Stimulated activated CD4-positive, alpha-beta T cell treated with anti-CD3 and anti-CD28 coated beads, Interleukin-4, amount 100 ng/mL, for 1 hour (primary cell): ENCODE results near the gene ZFP57.

Experiments used
- DNase-seq: peaks from one replicate; pipeline ENCODE4 v3.0.0-alpha.2; 2020

The ZFP57 gene

DNA sequence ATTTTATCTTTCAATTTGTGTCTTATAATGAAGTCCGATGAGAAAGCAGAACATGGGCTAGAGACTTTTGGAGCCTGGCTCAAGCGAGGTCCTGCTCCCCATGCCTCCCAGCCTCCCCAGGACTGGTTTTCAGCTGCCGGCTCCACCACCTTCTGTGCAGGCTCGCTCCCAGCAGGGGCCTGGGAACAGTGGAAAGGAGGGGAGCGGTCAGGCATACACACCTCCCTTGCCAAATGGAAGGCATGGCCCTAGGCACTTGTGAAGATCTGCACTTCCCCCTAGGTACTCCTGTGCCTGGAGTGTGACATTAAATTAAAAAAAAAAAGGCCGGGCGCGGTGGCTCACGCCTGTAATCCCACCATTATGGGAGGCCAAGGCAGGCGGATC, 28.8 kb downstream of the ZFP57 start:
- no peak for DNase-seq

DNA sequence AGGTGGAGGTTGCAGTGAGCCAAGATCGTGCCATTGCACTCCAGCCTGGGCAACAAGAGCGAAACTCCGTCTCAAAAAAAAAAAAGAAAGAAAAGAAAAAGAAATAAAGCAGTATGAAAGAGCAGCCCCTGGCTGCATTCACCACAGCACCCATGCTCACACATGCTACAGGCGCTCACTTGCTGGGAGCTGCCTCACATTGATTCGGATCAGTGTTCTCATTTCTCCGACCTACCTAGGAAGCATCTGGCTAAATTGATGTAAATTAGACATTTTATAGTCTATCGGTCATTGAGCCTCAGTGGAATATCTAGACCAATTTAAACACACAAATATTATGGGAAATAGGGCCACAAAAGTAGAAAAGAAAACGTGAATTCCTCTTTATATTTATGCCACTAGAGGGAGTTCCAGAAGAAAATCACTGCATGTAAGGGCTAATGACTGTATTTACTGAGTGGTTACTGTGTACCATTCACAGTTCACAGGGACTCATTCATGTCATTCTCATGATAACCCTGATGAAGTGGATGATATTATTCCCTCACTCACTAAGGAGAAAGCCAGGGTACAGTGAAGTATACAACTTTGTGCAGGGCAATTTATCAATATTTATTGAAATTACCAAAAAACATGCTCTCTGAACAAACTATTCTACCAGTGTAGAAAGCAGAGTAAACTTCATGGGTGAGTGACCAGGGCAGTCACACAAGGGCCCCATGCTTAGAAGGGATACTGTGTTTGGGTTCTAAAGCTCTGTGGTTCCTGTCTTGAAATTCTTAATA, 29.3 kb downstream of the ZFP57 start:
- DNase-seq = no peak

DNA sequence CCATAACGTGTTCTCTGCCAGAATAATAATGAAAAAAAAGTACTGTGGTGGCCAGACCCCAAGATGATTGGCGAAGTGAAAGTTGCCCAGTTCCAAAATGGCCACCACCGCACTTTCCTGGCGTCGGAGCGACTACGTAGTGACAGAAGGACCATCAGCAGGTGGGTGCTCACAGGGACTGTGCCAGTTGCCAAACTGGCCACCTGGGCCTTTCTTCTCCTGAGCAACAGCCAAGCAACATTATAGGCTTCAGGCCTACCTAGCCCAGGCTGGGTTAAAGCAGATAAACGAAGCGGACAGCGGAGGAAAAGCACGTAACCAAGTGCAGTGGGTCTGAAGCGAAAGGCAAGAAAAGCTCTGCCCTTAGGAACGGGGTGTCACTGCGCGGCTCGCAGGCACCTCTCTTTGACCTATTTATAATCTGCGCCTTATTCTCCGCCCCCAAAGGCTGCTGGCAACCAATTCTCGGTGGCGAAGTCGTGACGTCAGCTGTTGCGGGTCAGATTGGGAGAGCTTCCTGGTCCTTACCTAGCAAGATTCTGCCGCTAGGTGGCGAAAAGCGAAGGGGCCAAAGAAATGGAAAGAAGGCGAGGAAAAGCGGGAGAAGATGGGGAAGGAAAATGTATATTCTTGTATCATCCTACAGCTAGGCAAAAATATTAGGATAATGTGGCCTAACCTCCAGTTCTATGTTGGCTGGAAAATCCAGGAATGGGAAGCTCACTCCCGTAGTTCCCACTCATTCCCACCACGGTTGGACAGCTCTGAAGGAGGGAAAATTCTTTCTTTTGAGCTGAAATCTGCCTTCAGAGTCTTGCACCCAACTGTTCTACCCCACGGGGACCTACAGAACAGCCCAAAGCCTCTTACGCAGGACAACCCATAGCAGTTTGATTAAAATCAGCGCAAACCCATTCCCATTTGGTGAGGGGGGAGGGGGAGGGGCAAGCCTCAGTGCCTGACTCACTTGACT, 31.0 kb downstream of the ZFP57 start:
- DNase-seq = peak; percentile 97

DNA sequence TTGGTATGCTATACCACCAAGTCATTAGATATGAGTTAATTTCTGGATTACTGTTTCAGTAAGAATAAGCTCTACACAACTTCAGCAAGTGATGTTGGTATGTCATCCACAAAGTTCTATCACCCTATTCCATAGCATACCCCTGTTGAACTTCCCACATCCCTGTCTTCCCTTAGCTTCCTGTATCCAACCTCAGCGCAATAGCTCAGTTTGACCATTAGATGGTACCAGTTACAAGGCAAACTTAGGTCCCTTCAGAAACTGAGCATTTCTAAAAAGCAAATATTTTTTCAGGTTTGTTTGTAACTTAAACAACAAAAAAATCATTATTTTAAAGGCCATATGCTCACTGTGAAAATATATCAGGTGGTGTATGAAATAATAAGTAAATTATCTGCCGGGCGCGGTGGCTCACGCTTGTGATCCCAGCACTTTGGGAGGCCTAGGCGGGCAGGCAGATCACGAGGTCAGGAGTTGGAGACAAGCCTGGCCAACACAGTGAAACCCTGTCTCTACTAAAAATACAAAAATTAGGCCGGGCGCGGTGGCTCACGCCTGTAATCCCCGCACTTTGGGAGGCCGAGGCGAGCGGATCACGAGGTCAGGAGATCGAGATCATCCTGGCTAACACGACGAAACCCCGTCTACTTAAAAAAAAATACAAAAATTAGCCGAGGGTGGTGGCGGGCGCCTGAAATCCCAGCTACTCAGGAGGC, 32.9 kb downstream of the ZFP57 start:
- DNase-seq = no peak

DNA sequence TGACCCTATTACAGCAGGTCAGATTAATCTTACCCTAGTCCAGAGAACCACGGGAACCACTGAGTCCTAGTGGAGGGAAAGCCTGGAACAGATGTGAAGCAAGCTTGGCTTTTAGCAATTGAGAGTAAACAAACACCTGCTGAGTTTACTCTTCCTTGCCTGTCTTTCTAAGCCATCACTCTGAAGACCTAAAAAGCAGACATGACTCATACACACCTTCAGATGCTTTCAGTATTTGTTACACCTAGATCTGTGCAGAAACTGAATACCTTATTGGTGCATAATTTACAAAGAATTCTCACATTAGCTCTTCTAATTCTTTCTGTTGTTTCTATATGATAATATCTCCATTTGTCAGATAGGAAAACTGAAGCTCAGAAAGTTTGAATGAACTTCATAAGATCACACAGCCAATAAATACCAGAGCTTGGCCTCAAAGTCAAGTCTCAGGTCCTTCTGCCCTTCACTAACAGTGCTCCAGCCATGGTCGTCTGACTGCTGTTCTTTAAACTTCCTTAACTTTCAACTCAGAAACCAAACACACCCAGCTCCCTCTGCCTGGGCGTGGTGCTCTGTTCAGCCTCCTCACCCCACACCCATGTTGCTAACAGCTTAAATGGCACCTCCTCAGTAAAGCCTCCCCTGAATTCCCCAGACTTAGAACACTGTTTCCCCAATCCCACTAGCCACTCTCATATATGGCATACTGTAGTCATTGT, 39.4 kb downstream of the ZFP57 start:
- no peak for DNase-seq

DNA sequence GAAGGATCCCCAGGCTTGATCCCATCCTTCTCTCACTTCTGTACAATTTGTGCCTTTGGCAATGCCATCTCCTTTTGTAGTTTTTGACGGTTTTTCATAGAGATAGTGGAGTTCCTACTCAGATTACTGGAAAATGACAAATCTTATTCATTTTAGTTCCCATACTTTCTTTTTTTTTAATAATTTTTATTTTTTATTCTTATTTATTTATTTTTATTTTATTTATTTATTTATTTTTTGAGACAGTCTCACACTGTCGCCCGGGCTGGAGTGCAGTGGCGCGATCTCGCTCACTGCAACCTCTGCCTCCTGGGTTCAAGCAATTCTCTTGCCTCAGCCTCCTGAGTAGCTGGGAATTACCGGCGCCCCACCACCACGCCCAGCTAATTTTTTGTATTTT, 43.7 kb downstream of the ZFP57 start:
- no peak for DNase-seq

DNA sequence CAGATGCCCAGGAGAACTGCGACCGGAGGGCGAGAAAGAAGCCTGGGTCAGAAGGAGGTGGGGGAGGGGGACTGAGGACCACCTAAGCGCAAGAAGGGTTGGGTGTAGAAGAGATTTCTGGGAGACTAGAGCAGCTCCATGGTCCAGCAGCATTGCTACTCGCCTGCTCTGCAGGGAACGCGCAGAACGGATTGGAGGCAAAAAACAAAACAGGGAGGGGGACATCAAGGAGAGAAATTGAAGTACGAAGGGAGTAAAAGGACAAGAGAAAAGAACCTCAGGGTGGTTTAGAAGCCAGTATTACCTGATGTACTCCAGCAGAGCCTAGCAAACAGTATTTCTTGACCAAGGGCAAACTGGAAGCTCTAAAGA, 47.4 kb downstream of the ZFP57 start:
- no peak for DNase-seq

DNA sequence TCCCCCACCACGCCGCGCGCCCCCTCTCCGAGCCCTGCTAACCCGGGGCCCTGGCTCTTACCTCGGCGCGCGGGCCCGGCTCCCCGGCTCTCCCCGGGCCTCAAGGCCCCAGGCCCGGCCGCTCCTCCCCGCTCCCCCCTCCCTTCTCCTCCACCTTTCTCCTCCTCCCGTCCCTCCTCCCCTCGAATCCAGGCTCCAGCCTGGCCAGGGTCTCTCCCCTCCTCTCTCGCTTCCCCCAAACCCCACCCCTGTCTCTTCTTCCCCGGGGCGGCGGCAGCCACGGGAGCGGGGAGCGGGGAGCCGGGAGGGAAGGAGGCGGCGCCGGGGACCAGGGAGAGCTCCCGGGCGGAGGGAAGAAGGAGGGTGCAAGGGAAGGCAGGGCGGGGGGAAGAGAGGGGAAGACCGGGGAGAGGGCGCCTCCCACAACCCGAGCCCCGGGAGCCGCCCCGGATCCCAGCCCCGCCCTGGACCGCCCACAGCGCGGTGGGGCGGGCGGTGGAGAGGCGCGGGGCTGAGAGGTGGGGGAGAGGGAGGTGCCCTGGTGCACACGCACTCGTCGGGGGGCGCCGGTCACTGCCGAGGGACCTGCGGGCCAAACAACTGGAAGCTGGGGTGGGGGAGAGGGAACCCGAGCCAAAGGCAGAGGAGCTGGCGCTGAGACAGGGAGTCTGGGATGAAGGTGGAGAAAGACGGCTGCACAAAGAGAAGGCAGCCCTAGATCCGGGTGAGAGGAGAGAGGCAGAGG, 48.0 kb downstream of the ZFP57 start, which contains the start of gene GABBR1:
GABBR1 (minus strand) TSS at position 395 of the 745 bp plus-strand sequence. CDS start 798 bp downstream, outside the sequence.
- peak; percentile 74 for DNase-seq

DNA sequence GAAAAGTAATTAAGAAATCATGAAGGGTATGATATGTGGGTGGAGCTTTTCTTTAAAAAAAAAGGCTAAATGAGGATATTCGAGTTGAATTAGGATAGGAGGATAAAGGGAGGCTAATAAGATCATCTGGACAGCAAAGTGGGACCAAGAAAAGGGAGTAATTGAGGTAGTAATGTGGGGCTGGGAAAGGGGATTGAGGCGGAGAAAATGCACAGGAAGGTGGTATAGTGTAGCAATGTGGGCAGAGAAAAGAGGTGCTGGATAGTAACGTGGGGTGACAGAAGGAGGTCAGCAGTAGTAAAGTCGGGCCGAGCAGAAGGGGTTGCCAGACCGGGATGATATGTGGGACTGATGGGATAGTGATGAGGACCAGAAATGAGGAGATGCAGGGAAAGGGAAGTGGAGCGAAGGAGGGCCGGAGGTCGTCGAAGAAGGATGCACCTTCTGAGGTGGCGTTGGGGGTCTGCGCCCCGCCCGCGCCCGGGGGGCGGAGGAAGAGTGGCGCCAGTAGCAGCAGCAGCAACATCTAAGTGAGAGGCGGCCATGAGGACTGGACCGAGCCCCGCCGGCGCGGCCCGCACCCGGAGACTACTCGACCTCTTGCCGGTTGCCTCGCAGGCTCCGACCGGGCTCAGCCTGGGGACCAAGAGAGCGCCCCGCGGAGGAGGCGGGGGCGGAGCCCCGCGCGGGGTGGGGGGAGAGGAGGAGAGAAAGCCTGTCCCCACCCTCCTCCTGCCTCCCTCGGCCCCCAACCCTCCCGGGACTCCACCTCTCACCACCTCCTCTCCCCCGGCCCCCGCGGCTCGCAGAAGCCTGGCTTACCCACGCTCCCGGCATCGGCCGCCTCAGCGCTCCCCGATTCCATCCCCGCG, 48.9 kb downstream of the ZFP57 start:
- DNase-seq = peak; percentile 56

DNA sequence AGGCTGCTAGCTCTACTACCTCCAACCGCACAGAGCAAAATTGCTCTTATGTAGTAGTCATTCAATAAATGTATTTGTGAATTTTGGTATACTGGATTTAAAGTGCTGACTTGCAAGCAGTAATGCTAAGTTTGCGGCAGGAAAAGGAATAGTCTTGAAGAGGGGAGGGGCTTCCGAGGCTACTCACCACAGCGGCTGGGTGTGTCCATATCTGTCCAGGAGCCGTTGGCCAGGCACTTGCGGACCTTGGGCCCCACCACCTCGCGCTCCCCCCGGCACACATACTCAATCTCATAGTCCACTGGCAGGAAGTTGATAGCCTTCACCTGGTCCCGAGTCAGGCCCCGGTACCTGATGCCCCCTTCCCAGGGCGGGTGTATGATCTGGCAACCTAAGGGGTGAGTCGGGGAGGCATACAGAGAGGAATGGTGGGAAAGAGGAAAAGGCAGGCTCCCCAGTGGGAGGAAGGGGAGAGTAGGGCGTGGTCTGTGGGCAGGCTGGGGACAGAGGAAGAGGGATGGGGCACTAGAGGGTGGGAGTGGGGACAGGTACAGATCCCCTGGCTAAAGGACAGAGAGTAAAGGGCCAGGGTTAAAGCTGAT, 49.6 kb downstream of the ZFP57 start:
- DNase-seq = no peak

DNA sequence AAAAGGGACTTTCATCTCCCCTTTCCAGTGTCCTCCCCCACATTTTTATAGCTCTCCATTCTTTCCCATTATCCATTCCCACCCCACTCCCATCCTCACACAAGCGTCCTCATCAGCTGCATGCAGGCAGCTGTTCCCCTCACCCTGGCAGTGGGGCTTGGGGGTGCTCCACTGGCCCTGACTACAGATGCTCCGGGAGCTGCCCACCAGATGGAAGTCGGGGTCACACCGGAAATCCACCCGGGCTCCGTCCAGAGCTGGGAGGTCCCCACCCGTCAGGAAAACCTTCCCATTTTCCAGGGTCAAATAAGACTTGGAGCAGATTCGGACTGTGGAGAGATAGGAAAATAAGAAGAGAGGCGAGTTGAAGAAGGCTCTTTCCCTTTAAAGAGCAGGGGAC, 50.6 kb downstream of the ZFP57 start:
- DNase-seq = no peak

DNA sequence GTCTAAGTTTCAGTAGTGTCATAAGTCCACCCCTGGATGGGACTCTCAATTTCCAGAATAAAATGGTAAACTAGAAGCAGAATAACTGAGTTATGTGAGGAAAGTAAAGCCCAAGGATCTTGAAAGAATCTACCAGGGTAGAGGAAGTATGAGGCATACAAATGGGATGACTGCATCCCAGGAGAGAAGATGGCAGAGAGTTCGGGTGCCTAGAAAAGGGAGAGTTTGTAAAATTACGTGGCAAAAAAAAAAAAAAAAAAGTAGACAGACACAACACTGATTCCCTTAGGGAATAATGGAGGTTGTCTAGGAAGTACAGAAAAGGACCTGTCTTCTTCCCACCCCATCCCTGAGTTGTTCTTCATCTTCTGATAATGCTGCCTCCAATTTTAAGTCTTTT, 51.4 kb downstream of the ZFP57 start:
- no peak for DNase-seq

DNA sequence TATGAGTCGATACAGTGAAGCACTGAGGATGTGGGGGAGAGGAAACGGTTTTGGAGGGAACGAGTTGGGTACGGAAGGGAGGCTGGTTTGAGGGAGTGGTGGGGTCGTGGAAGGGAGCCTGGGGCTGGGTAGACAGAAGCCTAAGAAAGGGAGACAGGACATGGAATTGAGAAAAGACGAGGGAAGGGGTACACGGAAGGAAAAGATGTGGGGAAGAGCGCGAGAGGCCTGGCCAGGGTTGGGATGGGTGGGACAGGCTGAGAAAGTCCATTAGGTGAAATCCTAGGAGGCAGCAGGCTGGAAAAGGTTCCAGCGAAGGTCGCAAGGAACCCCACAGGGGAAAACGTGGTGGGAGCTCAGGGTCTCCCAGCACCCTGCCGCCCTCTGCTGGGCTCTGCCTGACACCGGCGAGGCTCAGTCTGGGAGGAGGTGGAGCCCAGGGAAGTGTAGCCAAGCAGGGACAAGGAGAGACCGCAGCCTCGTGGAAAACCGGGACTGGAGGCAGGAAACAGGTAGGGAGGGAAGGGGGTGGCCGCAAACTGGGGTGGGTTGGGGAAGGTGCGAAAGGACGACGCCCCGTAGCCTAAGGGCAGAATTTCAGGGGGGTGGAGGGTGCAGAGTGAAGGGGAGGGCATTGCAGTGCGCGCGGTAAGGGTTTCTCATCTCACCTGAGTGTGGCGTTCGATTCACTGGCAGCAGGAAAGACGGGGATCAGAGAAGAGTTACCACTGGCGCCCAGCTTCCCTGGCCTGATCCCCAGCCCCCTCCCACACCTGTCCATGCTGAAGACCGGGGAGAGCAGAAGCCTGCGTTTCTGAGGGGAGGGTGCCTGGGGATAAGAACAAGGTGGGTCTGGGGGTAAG, 52.3 kb downstream of the ZFP57 start:
- peak; percentile 65 for DNase-seq

DNA sequence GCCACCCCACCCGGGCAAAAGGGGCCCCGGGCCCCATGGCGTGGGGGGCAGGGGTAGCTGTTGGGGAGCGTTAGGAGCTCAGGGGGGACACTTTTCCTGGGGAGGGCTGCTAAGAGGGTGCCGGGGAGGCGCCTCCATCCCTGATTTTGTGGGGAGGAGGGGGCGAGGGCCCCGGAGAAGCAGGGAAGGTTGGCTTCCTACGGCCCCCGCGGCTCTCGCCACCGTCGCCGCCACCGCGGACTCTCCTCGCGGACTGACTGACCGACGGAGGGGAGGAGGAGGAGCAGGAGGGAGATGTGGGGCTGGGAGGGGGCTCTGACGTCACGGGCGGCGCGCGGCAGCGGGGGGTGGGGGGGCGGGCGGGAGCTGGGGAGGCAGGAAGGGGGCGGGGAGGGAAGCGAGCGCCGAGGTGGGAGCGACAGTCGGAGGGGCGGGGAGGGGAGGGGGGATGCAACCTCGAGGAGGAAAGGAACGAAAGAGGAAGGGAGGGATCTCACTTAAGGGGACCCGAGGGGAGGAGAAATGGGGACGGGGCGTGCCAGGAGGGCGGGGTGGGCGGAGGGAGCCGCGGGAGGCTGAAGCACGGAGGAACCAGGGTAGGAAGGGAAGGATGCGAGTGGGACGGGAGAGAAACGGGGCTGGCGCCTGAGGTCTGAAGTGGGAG, 53.1 kb downstream of the ZFP57 start:
- DNase-seq = peak; percentile 54

DNA sequence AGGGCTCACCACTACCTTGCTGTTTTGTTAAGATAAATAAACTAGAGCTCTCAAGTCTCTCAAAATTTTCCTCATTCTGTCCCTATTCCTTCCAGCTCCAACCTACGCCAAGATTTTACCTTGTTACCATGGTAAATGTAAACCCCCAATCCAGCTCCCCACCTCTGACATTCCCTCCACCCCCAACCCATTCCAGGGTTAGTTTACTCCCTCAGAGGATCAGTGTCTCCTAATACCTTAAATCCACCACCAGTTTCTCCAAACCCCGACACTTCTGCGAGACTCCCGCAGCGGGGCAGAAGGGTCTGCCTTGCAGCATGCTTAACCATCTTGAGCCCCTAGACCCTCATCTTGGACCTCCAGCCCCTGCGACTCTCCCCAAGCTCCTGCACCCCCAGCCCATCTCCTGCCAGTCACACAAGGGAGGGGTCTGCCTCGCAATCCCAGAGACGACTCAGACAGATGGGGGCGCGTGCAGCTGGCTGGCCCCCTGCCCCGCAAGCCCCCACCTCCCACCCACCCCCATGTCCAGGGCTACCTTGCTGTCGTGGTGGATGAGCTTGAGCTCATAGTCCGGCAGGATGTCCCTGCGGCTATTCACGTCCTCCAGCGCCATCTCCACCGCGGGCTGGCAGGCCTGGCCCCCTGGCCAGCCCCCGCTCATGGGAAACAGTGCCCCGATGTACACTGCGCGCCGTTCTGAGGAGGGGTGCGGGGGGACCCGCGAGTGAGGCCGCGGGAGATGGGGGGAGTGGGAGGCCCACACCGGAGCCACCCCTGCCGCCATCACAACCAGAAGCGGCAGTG, 53.8 kb downstream of the ZFP57 start:
- DNase-seq = no peak

DNA sequence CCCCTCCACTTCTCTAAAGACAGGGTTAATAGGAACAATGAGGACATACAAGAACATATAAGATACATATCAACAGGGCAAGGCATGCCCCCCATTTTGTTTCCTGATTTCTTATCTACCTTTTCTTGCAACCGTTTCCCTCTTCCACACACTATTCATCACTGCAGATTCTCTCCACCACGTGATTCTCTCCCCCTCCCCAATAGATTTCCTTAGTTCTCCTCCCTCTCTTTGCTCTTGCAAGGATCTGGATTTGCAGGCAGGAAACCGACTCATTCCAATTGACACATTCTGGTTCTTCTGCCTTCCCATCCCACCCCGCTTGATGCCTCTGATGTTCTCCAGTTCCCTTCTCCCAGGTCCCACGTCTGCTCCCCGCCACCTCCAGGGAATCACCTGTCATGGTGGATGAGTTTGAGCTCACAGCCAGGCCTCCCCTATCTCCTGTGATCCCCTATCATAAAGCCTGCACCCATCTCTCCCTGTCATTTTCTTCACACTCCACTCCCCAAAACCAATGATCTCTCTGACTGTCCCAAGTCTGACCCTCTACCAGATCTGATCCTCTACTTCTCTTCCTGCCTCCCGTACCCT, 55.5 kb downstream of the ZFP57 start:
- no peak for DNase-seq

DNA sequence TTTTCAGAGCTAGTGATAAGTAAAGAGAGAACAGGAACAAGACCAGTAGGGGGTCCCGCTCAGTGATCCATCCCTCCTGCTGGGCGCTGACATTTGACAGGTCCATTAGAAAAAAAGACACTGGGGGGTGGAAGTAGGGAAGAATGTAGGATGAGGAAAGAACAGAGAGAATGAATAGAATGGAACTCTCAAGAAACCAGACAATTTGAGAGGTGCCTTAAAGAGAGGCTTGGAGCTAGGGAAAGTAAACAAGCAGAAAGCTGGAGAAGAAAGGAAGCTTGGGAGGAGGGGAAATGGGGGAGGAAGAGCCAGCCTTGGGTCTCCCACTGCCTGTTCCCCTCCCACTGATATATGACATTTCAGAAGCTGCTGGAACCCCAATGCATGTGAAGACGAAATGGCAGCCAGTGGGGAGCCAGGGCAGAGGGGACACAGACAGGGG, 56.4 kb downstream of the ZFP57 start:
- no peak for DNase-seq
